H1 (cell line): ENCODE results near the gene CMYA5. TPM values are rescaled to one million over a fixed set of nuclear protein-coding genes. Genes with fewer than 3 reads are reported as not detected.

Experiments used
- CTCF ChIA-PET: fragments of 300-600 bp; sonication (Branson Sonifier 250); formaldehyde crosslinking; loops from one replicate; lab custom pipeline; 2021; ENCODE audit not compliant: partially characterized antibody; lab: Charles Lee
- POLR2A ChIA-PET: fragments of 300-600 bp; sonication (Branson Sonifier 250); formaldehyde crosslinking; loops from one replicate; lab custom pipeline; 2021; ENCODE audit warnings: inconsistent platforms; ENCODE audit not compliant: partially characterized antibody; lab: Charles Lee
- DNase-seq, 2 experiments: peaks; one replicate each; pipeline versions ENCODE4 v3.0.0 to v3.0.0-alpha.2; 2010 to 2022; ENCODE audit warnings: low spot score in 2 of 2, low read depth in 1 of 2, mixed read lengths in 1 of 2
- FAIRE-seq: peaks from 2 replicates; lab custom pipeline; 2011; peaks lifted over from hg19 to GRCh38; lab: Jason Lieb, UNC
- H2AFZ ChIP-seq: 2 replicates; pipeline ENCODE4 v1.8.1; 2012; ENCODE audit warnings: low read length, inconsistent platforms
- H2AK5ac ChIP-seq: 2 replicates; pipeline ENCODE4 v1.6.1; 2013; ENCODE audit warnings: low read depth, low read length
- H2BK120ac ChIP-seq: replicated peaks from 2 replicates; pipeline ENCODE3; 2013; ENCODE audit warnings: low read depth, low read length, inconsistent platforms
- H2BK12ac ChIP-seq: 2 replicates; pipeline ENCODE4 v1.6.1; 2013; ENCODE audit warnings: low read depth, low read length
- H2BK15ac ChIP-seq: 2 replicates; pipeline ENCODE4 v1.6.1; 2013; ENCODE audit warnings: low read length
- H2BK20ac ChIP-seq: 2 replicates; pipeline ENCODE4 v1.6.1; 2013; ENCODE audit warnings: low read length
- H2BK5ac ChIP-seq: 2 replicates; pipeline ENCODE4 v1.6.1; 2013; ENCODE audit warnings: low read depth, low read length
- H3K14ac ChIP-seq: 2 replicates; pipeline ENCODE4 v1.6.1; 2013; ENCODE audit warnings: inconsistent platforms; ENCODE audit not compliant: insufficient read length
- H3K18ac ChIP-seq: 2 replicates; pipeline ENCODE4 v1.6.1; 2013; ENCODE audit warnings: low read length; ENCODE audit errors: extremely low read depth
- H3K23ac ChIP-seq: 2 replicates; pipeline ENCODE4 v1.6.1; 2013; ENCODE audit warnings: inconsistent platforms; ENCODE audit not compliant: insufficient read length
- H3K23me2 ChIP-seq: 2 replicates; pipeline ENCODE4 v1.6.1; 2013; ENCODE audit warnings: low read depth, low read length
- H3K27ac ChIP-seq: 2 replicates; pipeline ENCODE4 v1.6.1; 2011; ENCODE audit warnings: low read depth, low read length, inconsistent platforms
- H3K27me3 ChIP-seq, 4 experiments: replicated peaks in 1 of 4; 1 replicate in 1 of 4; 2 replicates in 3 of 4; pipeline versions ENCODE4 v1.6.1 to v1.8.1; 2011 to 2013; ENCODE audit warnings: low read length in 3 of 4, mild to moderate bottlenecking in 3 of 4, inconsistent platforms in 2 of 4, mixed read lengths in 2 of 4, moderate library complexity in 1 of 4; ENCODE audit not compliant: control insufficient read depth in 3 of 4, insufficient read depth in 3 of 4; ENCODE audit errors: extremely low read depth in 1 of 4
- H3K36me3 ChIP-seq, 4 experiments: 2 replicates each; pipeline versions ENCODE4 v1.6.1 to v1.8.1; 2011 to 2013; ENCODE audit warnings: mild to moderate bottlenecking in 4 of 4, low read length in 3 of 4, moderate library complexity in 2 of 4, control low read depth in 1 of 4, inconsistent platforms in 1 of 4; ENCODE audit not compliant: insufficient read depth in 4 of 4, control insufficient read depth in 2 of 4
- H3K4ac ChIP-seq: replicated peaks from 2 replicates; pipeline ENCODE3; 2013; ENCODE audit warnings: low read length, low read depth, mixed read lengths, inconsistent platforms; ENCODE audit not compliant: insufficient read length
- H3K4me1 ChIP-seq, 4 experiments: replicated peaks in 1 of 4; 1 replicate in 1 of 4; 2 replicates in 3 of 4; pipeline versions ENCODE4 v1.6.1 to v1.8.1; 2011 to 2013; ENCODE audit warnings: low read length in 3 of 4, inconsistent platforms in 2 of 4, mixed read lengths in 1 of 4; ENCODE audit not compliant: insufficient read depth in 4 of 4, control insufficient read depth in 3 of 4
- H3K4me2 ChIP-seq, 2 experiments: 2 replicates each; pipeline versions ENCODE4 v1.6.1 to v1.8.1; 2011 to 2013; ENCODE audit warnings: low read depth in 2 of 2, low read length in 2 of 2, control low read depth in 1 of 2, inconsistent platforms in 1 of 2, mild to moderate bottlenecking in 1 of 2; ENCODE audit not compliant: insufficient read depth in 1 of 2
- H3K4me3 ChIP-seq, 4 experiments: fragments of 200-600, 300-600 bp in 1 of 4; sonication (generic), shearing (Covaris generic), sonication (Bioruptor Twin) in 1 of 4; 2 replicates each; pipeline versions ENCODE4 v1.5.1 to v1.8.1; 2011 to 2016; ENCODE audit warnings: low read length in 4 of 4, low read depth in 3 of 4, control low read depth in 2 of 4, inconsistent platforms in 2 of 4, mild to moderate bottlenecking in 2 of 4, mixed read lengths in 1 of 4, moderate library complexity in 1 of 4; ENCODE audit not compliant: insufficient read depth in 2 of 4; ENCODE audit errors: extremely low read depth in 1 of 4
- H3K56ac ChIP-seq: replicated peaks from 2 replicates; pipeline ENCODE3; 2013; ENCODE audit warnings: low read depth, mild to moderate bottlenecking, mixed read lengths, low read length, inconsistent platforms; ENCODE audit not compliant: insufficient read length
- H3K79me1 ChIP-seq: 2 replicates; pipeline ENCODE4 v1.6.1; 2013; ENCODE audit warnings: low read depth, low read length, control low read depth
- H3K79me2 ChIP-seq, 2 experiments: 2 replicates each; pipeline versions ENCODE4 v1.6.1 to v1.8.1; 2012 to 2013; ENCODE audit warnings: low read length in 2 of 2, mild to moderate bottlenecking in 2 of 2, inconsistent platforms in 1 of 2; ENCODE audit not compliant: insufficient read depth in 2 of 2, control insufficient read depth in 1 of 2
- H3K9ac ChIP-seq, 4 experiments: replicated peaks in 1 of 4; 1 replicate in 1 of 4; 2 replicates in 3 of 4; pipeline versions ENCODE4 v1.6.1 to v1.8.1; 2011 to 2013; ENCODE audit warnings: low read depth in 3 of 4, low read length in 3 of 4, control low read depth in 2 of 4, mild to moderate bottlenecking in 2 of 4, moderate library complexity in 2 of 4, inconsistent platforms in 1 of 4; ENCODE audit errors: extremely low read depth in 1 of 4
- H3K9me3 ChIP-seq, 2 experiments: 2 replicates each; pipeline versions ENCODE4 v1.6.1 to v1.8.1; 2012 to 2013; ENCODE audit warnings: mild to moderate bottlenecking in 2 of 2, moderate library complexity in 2 of 2, control low read depth in 1 of 2, inconsistent platforms in 1 of 2, low read depth in 1 of 2, low read length in 1 of 2, mixed read lengths in 1 of 2; ENCODE audit not compliant: insufficient read depth in 2 of 2
- H4K20me1 ChIP-seq, 2 experiments: replicated peaks in 1 of 2; 2 replicates each; pipeline versions ENCODE3 to v1.8.1; 2011 to 2013; ENCODE audit warnings: inconsistent platforms in 2 of 2, low read length in 2 of 2, mild to moderate bottlenecking in 1 of 2; ENCODE audit not compliant: insufficient read depth in 2 of 2, control insufficient read depth in 1 of 2
- H4K5ac ChIP-seq: 2 replicates; pipeline ENCODE4 v1.6.1; 2013; ENCODE audit warnings: low read length, low read depth, mixed read lengths, inconsistent platforms; ENCODE audit not compliant: insufficient read length
- H4K8ac ChIP-seq: 2 replicates; pipeline ENCODE4 v1.8.0; 2013; ENCODE audit warnings: mild to moderate bottlenecking, moderate library complexity, low read length, inconsistent platforms; ENCODE audit not compliant: insufficient read depth; ENCODE audit errors: extremely low read depth
- H4K91ac ChIP-seq: replicated peaks from 2 replicates; pipeline ENCODE3; 2013; ENCODE audit warnings: low read length, mixed read lengths, inconsistent platforms; ENCODE audit not compliant: insufficient read length
- BRCA1 ChIP-seq: IDR thresholded peaks from 2 replicates; pipeline ENCODE4 v1.6.1; 2012; ENCODE audit warnings: low read depth, low read length, improper control_type of control experiment
- CTBP2 ChIP-seq: IDR thresholded peaks from 2 replicates; pipeline ENCODE4 v1.7.0; 2011; ENCODE audit warnings: borderline replicate concordance, mild to moderate bottlenecking, moderate library complexity, mixed read lengths, low read length; ENCODE audit not compliant: insufficient read depth, insufficient read length
- EGR1 ChIP-seq: IDR thresholded peaks from 2 replicates; pipeline ENCODE4 v1.6.1; 2011; ENCODE audit warnings: low read depth, low read length, borderline replicate concordance
- EZH2 ChIP-seq: fragments of 200-600 bp; sonication (generic); IDR thresholded peaks from 2 replicates; pipeline ENCODE4 v1.7.1; 2012; ENCODE audit warnings: low read depth, mild to moderate bottlenecking, moderate library complexity, low read length, inconsistent platforms; ENCODE audit not compliant: severe bottlenecking
- JUN ChIP-seq: IDR thresholded peaks from 2 replicates; pipeline ENCODE4 v1.6.1; 2011; ENCODE audit warnings: low read depth, mild to moderate bottlenecking, improper control_type of control experiment, low read length
- KDM5A ChIP-seq: fragments of 200-600 bp; IDR thresholded peaks from 2 replicates; pipeline ENCODE4 v1.7.1; 2012; ENCODE audit warnings: mild to moderate bottlenecking, low read length, inconsistent platforms, mixed read lengths
- MAFK ChIP-seq: IDR thresholded peaks from 2 replicates; pipeline ENCODE4 v1.6.1; 2012; ENCODE audit warnings: low read depth, mild to moderate bottlenecking, improper control_type of control experiment, low read length
- RBBP5 ChIP-seq: IDR thresholded peaks from 2 replicates; pipeline ENCODE4 v1.7.1; 2012; ENCODE audit warnings: low read depth, mild to moderate bottlenecking, inconsistent platforms, low read length, moderate library complexity, borderline replicate concordance
- RNF2 ChIP-seq: fragments of 200-900, 300-1000 bp; sonication (generic); IDR thresholded peaks from 2 replicates; pipeline ENCODE4 v1.7.1; 2016; ENCODE audit warnings: borderline replicate concordance, low read depth, mild to moderate bottlenecking, antibody characterized with exemption, low read length; ENCODE audit not compliant: poor library complexity, severe bottlenecking; ENCODE audit errors: missing control alignments
- RXRA ChIP-seq: IDR thresholded peaks from 2 replicates; pipeline ENCODE4 v1.6.1; 2011; ENCODE audit warnings: low read depth, mild to moderate bottlenecking, low read length, moderate library complexity; ENCODE audit not compliant: insufficient read depth
- SIN3A ChIP-seq, 2 experiments: IDR thresholded peaks in 1 of 2; conservative IDR thresholded peaks in 1 of 2; 2 replicates each; pipeline ENCODE4 v1.6.1; 2011 to 2012; ENCODE audit warnings: low read length in 2 of 2, improper control_type of control experiment in 1 of 2, low read depth in 1 of 2, mild to moderate bottlenecking in 1 of 2
- WGBS, 2 experiments: shearing (Covaris generic) in 1 of 2; methylation state at CpG; one replicate each; pipeline versions ENCODE4 v1.1.6 to v1.1.7; 2013 to 2015; ENCODE audit warnings: low lambda C conversion rate in 2 of 2, mixed read lengths in 2 of 2, inconsistent platforms in 1 of 2, low coverage in 1 of 2, missing lambda C conversion rate in 1 of 2; ENCODE audit not compliant: insufficient replicate concordance in 2 of 2, insufficient coverage in 1 of 2, insufficient read length in 1 of 2; ENCODE audit errors: extremely low coverage in 1 of 2, missing lambda C conversion rate in 1 of 2; 5-methylcytosine and 5-hydroxymethylcytosine counted together
- polyA plus RNA-seq, 7 experiments: library from polyadenylated mRNA; depleted of rRNA in 3 of 7; stranded (reverse) in 5 of 7; unstranded in 2 of 7; fragments of >200 nt in 5 of 7; fragments of 200-250 nt in 2 of 7; gene quantifications; 1 replicate in 5 of 7; 2 replicates in 1 of 7; 4 replicates in 1 of 7; pipeline versions ENCODE4 v1.2.1 to v1.2.3, GENCODE V29; 2011 to 2013; ENCODE audit warnings: missing spikeins in 2 of 7, mixed read lengths in 2 of 7
- total RNA-seq: library from RNA; stranded (reverse); fragmentation: NEBNext Ultra II Directional; extraction: Animal tissue kit (Norgen Biotek cat#: 25700); gene quantifications from 2 replicates; pipeline ENCODE4 v1.2.1, GENCODE V29; 2021
- TF ChIP-seq, protein P1 (sequence below): IDR thresholded peaks from 2 replicates; pipeline ENCODE4 v1.6.1; 2012; ENCODE audit warnings: low read length, inconsistent platforms

CMYA5 gene
- total and polyA plus RNA-seq, 2 of the 8 experiments (the other 6 are each of a cell fraction or from before 2014, with no cell fraction given) = 0.88 to 0.95 TPM

DNA sequence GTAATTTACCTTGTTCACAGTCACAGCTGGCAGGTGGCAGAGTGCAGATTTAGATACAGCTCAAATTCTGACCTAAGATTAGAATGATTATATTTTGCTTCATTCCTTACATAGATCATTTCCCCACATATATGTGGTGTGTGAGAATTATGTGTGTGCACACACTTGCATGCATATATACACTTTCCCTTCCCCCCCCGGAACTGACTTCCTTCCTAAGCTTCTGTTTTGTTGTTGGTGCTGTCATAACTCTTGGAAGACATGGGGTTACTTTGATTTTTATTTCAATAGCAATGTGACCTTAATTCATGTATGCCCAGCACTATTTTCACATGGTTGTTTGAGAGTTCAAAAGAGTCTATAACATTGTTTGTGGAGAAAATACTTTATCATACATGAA, 112.8 kb downstream of the CMYA5 start:
- Histone ChIP-seq H3K4me3 (no peak overlapping the region), H2AK5ac (no peak overlapping the region), H2BK120ac (no peak overlapping the region), H4K5ac (no peak overlapping the region), H3K27me3 (no peaks in the 10 kb centered on the region), H3K18ac (no peak overlapping the region), H3K14ac (no peak overlapping the region), H3K4me1 (no peaks in the 10 kb centered on the region), H3K4me2 (no peak overlapping the region), H3K9me3 (no peaks in the 10 kb centered on the region), H3K9ac (no peak overlapping the region), H3K56ac (no peak overlapping the region), H3K79me1 (no peaks in the 10 kb centered on the region), H4K91ac (no peak overlapping the region), H4K20me1 (no peaks in the 10 kb centered on the region), H2BK20ac (no peak overlapping the region), H2AFZ (no peak overlapping the region), H2BK5ac (no peak overlapping the region), H3K27ac (no peak overlapping the region), H3K23me2 (no peaks in the 10 kb centered on the region), H2BK12ac (no peak overlapping the region), H3K4ac (no peak overlapping the region), H2BK15ac (no peak overlapping the region), H3K36me3 (no peaks in the 10 kb centered on the region), H3K79me2 (no peaks in the 10 kb centered on the region), H3K23ac (no peak overlapping the region), H4K8ac (no peak overlapping the region)
- ChIA-PET POLR2A (no interaction called here), CTCF (interaction anchor here (0.8 to 1.1 kb wide), 3 partner anchors 27 to 29 kb away, joined by 3 to 4 read pairs (median 3); no protein-coding TSS in a partner anchor)
- FAIRE-seq (no peak), DNase-seq (no peak)
- WGBS, 2 experiments = 83% methylated on average over 1 of the region's 1 CpG; no CpG with 5 or more reads in 1 of the 2 experiments
- TF ChIP-seq, protein P1, sequence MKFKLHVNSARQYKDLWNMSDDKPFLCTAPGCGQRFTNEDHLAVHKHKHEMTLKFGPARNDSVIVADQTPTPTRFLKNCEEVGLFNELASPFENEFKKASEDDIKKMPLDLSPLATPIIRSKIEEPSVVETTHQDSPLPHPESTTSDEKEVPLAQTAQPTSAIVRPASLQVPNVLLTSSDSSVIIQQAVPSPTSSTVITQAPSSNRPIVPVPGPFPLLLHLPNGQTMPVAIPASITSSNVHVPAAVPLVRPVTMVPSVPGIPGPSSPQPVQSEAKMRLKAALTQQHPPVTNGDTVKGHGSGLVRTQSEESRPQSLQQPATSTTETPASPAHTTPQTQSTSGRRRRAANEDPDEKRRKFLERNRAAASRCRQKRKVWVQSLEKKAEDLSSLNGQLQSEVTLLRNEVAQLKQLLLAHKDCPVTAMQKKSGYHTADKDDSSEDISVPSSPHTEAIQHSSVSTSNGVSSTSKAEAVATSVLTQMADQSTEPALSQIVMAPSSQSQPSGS = no peak
- TF ChIP-seq RXRA = no peak
- TF ChIP-seq MAFK = no peak
- no peak for TF ChIP-seq JUN
- TF ChIP-seq SIN3A (conservative IDR thresholded peaks at IDR 0.05 in 1 of 2, IDR thresholded peaks at IDR 0.05 in 1 of 2; ENCODE audit: low read depth in 1 of 2, low read length in 2 of 2) = no peak
- no peak for TF ChIP-seq BRCA1
- TF ChIP-seq EGR1 = no peak
- no peak for TF ChIP-seq CTBP2
- no peak for TF ChIP-seq KDM5A
- TF ChIP-seq RBBP5 = no peak
- no peak for TF ChIP-seq EZH2
- no peak for TF ChIP-seq RNF2
